HK-2 (cell line): Measurements from ENCODE around the gene SEMA3A.
"Not testable (repeated sequence)": the region's sequence is repeated elsewhere in the genome, so short reads cannot be mapped to it uniquely, and the experiment has no call there.

Experiments
- DNase-seq: peaks from one replicate; pipeline ENCODE4 v3.0.0-alpha.2; 2018; ENCODE audit not compliant: unreplicated experiment

SEMA3A gene

GRCh38 chr7:84062489-84062901 lies 132.1 kb downstream of the SEMA3A start:
- DNase-seq: not testable (repeated sequence)

- DNase-seq: peak; percentile 0
Measured at GRCh38 chr7:84060760-84061261, 133.8 kb downstream of the SEMA3A start.

GRCh38 chr7:84060000-84060399 lies 134.6 kb downstream of the SEMA3A start:
- no peak for DNase-seq

GRCh38 chr7:84058311-84059076 lies 136.1 kb downstream of the SEMA3A start:
- no peak for DNase-seq

- no peak for DNase-seq
Measured at GRCh38 chr7:84057576-84057975, 137.0 kb downstream of the SEMA3A start.

GRCh38 chr7:84055904-84056605 lies 138.5 kb downstream of the SEMA3A start:
- DNase-seq: no peak

- not testable (repeated sequence) for DNase-seq
Measured at GRCh38 chr7:84055199-84055598, 139.4 kb downstream of the SEMA3A start.

GRCh38 chr7:84049071-84049836 lies 145.3 kb downstream of the SEMA3A start:
- DNase-seq: no peak

- no peak for DNase-seq
Measured at GRCh38 chr7:84047085-84047484, 147.5 kb downstream of the SEMA3A start.

- DNase-seq: no peak
Measured at GRCh38 chr7:84044834-84045233, 149.8 kb downstream of the SEMA3A start.

- DNase-seq: no peak
Measured at GRCh38 chr7:84043661-84044191, 150.9 kb downstream of the SEMA3A start.

GRCh38 chr7:84042110-84042539 lies 152.5 kb downstream of the SEMA3A start:
- no peak for DNase-seq

- DNase-seq: no peak
Measured at GRCh38 chr7:84041649-84042048, 152.9 kb downstream of the SEMA3A start.

- DNase-seq: no peak
Measured at GRCh38 chr7:84040355-84040754, 154.2 kb downstream of the SEMA3A start.

GRCh38 chr7:84039432-84039831 lies 155.2 kb downstream of the SEMA3A start:
- DNase-seq: no peak

GRCh38 chr7:84027678-84028077 lies 166.9 kb downstream of the SEMA3A start:
- no peak for DNase-seq

- DNase-seq: peak; percentile 66
Measured at GRCh38 chr7:84025332-84025927, 169.2 kb downstream of the SEMA3A start.

GRCh38 chr7:84022684-84023308 lies 171.8 kb downstream of the SEMA3A start:
- DNase-seq: no peak

GRCh38 chr7:84022009-84022408 lies 172.6 kb downstream of the SEMA3A start:
- DNase-seq: no peak

- no peak for DNase-seq
Measured at GRCh38 chr7:84021292-84021908, 173.2 kb downstream of the SEMA3A start.

GRCh38 chr7:84017651-84018050 lies 176.9 kb downstream of the SEMA3A start:
- DNase-seq: no peak
